BJ (cell line): ENCODE results near the gene FTH1. TPM values are rescaled to one million over a fixed set of nuclear protein-coding genes. Genes with fewer than 3 reads are reported as not detected.
A peak's percentile ranks its signal among the peaks of the same experiment; 100 is the strongest.

Source experiments
- CTCF ChIA-PET: fragments of 350-600 bp; formaldehyde crosslinking; extraction: SDS; loops from one replicate; lab custom pipeline; 2021; ENCODE audit warnings: antibody characterized with exemption, inconsistent platforms; lab: Yijun Ruan, JAX
- POLR2A ChIA-PET: fragments of 300-600 bp; sonication (Branson Sonifier 250); formaldehyde crosslinking; extraction: SDS; loops from one replicate; lab custom pipeline; 2021; ENCODE audit warnings: antibody characterized with exemption; lab: Charles Lee
- DNase-seq: peaks from one replicate; pipeline ENCODE4 v3.0.0-alpha.2; 2011; ENCODE audit warnings: low read depth
- H3K27me3 ChIP-seq: 2 replicates; pipeline ENCODE4 v1.6.0; 2011; ENCODE audit warnings: low read length; ENCODE audit not compliant: control insufficient read depth, insufficient read depth
- H3K36me3 ChIP-seq: 2 replicates; pipeline ENCODE4 v1.5.1; 2011; ENCODE audit warnings: low read length; ENCODE audit not compliant: control insufficient read depth, insufficient read depth
- H3K4me3 ChIP-seq: 2 replicates; pipeline ENCODE4 v1.5.1; 2011; ENCODE audit warnings: low read depth, mild to moderate bottlenecking, control low read depth, low read length
- CTCF ChIP-seq: IDR thresholded peaks from 2 replicates; pipeline ENCODE4 v1.5.1; 2011; ENCODE audit warnings: low read depth, mild to moderate bottlenecking, control low read depth, inconsistent platforms, low read length, moderate library complexity; ENCODE audit not compliant: insufficient read depth
- polyA plus RNA-seq: library from polyadenylated mRNA; depleted of rRNA; stranded (reverse); fragments of >200 nt; gene quantifications from 2 replicates; pipeline ENCODE4 v1.2.3, GENCODE V29; 2011

Gene FTH1
- polyA plus RNA-seq, 1 experiment = 1,472 TPM

GRCh38 chr11:61924064-61924455, 43.4 kb downstream of the FTH1 start:
- ChIA-PET CTCF (interaction anchor here (0.5 to 4.5 kb wide), 8 partner anchors 8 to 184 kb away, joined by 3 to 34 read pairs (median 4); no protein-coding TSS in a partner anchor), POLR2A (no interaction called here)
- H3K4me3 ChIP-seq = no peak overlapping the region
- H3K36me3 ChIP-seq = no peaks in the 10 kb centered on the region
- no peak for DNase-seq
- no peak for TF ChIP-seq CTCF
- H3K27me3 ChIP-seq = no peaks in the 10 kb centered on the region

- CTCF ChIA-PET = interaction anchor here (0.5 to 4.5 kb wide), 11 partner anchors 9 to 184 kb away, joined by 3 to 34 read pairs (median 3); partner anchors contain the start of gene FTH1
- Histone ChIP-seq H3K4me3 (no peak overlapping the region), H3K27me3 (no peaks in the 10 kb centered on the region), H3K36me3 (no peaks in the 10 kb centered on the region)
- DNase-seq = peak; percentile 69
- POLR2A ChIA-PET = interaction anchor here (0.6 to 1.3 kb wide), 3 partner anchors 26 to 44 kb away, joined by 3 read pairs; no protein-coding TSS in a partner anchor
- TF ChIP-seq CTCF = no peak
Measured at GRCh38 chr11:61923166-61924063, 44.0 kb downstream of the FTH1 start.

- ChIA-PET POLR2A (interaction anchor here (0.6 to 1.3 kb wide), 2 partner anchors 27 to 44 kb away, joined by 3 read pairs; no protein-coding TSS in a partner anchor), CTCF (interaction anchor here (0.6 to 4.5 kb wide), 5 partner anchors 11 to 159 kb away, joined by 3 to 34 read pairs (median 4); no protein-coding TSS in a partner anchor)
- Histone ChIP-seq H3K36me3 (no peaks in the 10 kb centered on the region), H3K27me3 (no peaks in the 10 kb centered on the region), H3K4me3 (no peak overlapping the region)
- no peak for TF ChIP-seq CTCF
- DNase-seq = peak; percentile 57
Measured at GRCh38 chr11:61922539-61922938, 44.9 kb downstream of the FTH1 start.

DNA sequence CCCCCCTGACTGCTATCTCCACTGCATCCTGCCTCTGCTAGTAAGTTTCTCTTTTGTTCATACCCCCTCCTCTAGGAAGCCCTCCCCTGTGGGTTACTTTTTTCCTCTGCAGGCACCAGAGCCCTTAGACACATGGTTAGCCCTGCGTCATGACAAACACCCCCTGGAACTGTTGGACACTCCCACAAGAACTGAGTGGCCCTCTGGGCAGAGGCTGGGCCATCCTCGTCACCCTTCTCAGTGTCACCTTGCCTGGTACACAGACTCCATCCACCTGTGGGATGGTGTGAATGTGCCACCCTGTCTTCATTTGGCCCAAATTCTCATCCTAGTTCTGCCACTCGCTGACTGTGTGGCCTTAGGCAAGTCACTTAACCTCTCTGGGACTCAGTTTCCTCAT, 46.0 kb downstream of the FTH1 start:
- ChIA-PET CTCF (interaction anchor here (3.9 kb wide), 1 partner anchor 26 kb away, joined by 31 read pairs; no protein-coding TSS in a partner anchor), POLR2A (no interaction called here)
- Histone ChIP-seq H3K27me3 (no peaks in the 10 kb centered on the region), H3K36me3 (no peaks in the 10 kb centered on the region), H3K4me3 (no peak overlapping the region)
- DNase-seq = no peak
- TF ChIP-seq CTCF = no peak
